Type B pancreatic cell (in vitro differentiated cells): ENCODE results near the gene SLC45A2. TPM values are rescaled to one million over a fixed set of nuclear protein-coding genes. Genes with fewer than 3 reads are reported as not detected.

ENCODE experiments used
- DNase-seq: peaks from one replicate; pipeline ENCODE4 v3.0.0; 2021; ENCODE audit warnings: mixed read lengths; ENCODE audit not compliant: unreplicated experiment; ENCODE audit errors: extremely low spot score
- H3K27ac Mint-ChIP-seq: 2 replicates; pipeline ENCODE4 v1.8.0; 2021; ENCODE audit warnings: mild to moderate bottlenecking, mixed read lengths
- H3K27me3 Mint-ChIP-seq: 2 replicates; pipeline ENCODE4 v1.8.0; 2021; ENCODE audit warnings: mixed read lengths
- H3K36me3 Mint-ChIP-seq: 2 replicates; pipeline ENCODE4 v1.8.0; 2021; ENCODE audit warnings: mixed read lengths
- H3K4me1 Mint-ChIP-seq: one replicate; pipeline ENCODE4 v1.8.0; 2021; ENCODE audit warnings: mixed read lengths; ENCODE audit not compliant: unreplicated experiment
- H3K4me3 Mint-ChIP-seq: 2 replicates; pipeline ENCODE4 v1.8.0; 2021; ENCODE audit warnings: mild to moderate bottlenecking, mixed read lengths
- H3K9me3 Mint-ChIP-seq: 2 replicates; pipeline ENCODE4 v1.8.0; 2021; ENCODE audit warnings: mixed read lengths
- total RNA-seq: library from RNA; stranded (reverse); gene quantifications from 2 replicates; pipeline ENCODE4 v1.2.1, GENCODE V29; 2021; ENCODE audit warnings: low replicate concordance
- TF ChIP-seq, protein P1 (sequence below): fragments of 200-600 bp; sonication (generic); conservative IDR thresholded peaks from 2 replicates; pipeline ENCODE4 v1.5.0; 2021; ENCODE audit warnings: antibody characterized with exemption, mild to moderate bottlenecking

The SLC45A2 gene
- total RNA-seq, 1 donor from 2014 or later, result 2.1 TPM

DNA sequence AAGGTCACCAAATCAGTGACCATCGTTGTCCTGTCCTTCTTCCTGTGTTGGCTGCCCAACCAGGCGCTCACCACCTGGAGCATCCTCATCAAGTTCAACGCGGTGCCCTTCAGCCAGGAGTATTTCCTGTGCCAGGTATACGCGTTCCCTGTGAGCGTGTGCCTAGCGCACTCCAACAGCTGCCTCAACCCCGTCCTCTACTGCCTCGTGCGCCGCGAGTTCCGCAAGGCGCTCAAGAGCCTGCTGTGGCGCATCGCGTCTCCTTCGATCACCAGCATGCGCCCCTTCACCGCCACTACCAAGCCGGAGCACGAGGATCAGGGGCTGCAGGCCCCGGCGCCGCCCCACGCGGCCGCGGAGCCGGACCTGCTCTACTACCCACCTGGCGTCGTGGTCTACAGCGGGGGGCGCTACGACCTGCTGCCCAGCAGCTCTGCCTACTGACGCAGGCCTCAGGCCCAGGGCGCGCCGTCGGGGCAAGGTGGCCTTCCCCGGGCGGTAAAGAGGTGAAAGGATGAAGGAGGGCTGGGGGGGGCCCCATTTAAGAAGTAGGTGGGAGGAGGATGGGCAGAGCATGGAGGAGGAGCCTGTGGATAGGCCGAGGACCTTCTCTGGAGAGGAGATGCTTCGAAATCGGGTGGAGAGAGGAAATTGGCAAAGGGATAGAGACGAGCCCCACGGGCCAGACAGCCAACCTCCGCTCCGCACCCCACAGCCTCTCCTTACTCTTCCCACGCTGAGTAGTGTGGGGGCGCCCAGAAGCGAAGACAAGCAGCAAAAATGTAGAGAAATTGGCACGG lies 46.6 kb downstream of the SLC45A2 start:
- H3K4me3 Mint-ChIP-seq, result no peak overlapping the region
- no peak overlapping the region for H3K27ac Mint-ChIP-seq
- H3K4me1 Mint-ChIP-seq, result peaks cover 5% of the 10 kb centered on the region
- no peaks in the 10 kb centered on the region for H3K9me3 Mint-ChIP-seq
- H3K27me3 Mint-ChIP-seq, result peaks cover 43% of the 10 kb centered on the region
- H3K36me3 Mint-ChIP-seq, result no peaks in the 10 kb centered on the region
- TF ChIP-seq, protein P1, sequence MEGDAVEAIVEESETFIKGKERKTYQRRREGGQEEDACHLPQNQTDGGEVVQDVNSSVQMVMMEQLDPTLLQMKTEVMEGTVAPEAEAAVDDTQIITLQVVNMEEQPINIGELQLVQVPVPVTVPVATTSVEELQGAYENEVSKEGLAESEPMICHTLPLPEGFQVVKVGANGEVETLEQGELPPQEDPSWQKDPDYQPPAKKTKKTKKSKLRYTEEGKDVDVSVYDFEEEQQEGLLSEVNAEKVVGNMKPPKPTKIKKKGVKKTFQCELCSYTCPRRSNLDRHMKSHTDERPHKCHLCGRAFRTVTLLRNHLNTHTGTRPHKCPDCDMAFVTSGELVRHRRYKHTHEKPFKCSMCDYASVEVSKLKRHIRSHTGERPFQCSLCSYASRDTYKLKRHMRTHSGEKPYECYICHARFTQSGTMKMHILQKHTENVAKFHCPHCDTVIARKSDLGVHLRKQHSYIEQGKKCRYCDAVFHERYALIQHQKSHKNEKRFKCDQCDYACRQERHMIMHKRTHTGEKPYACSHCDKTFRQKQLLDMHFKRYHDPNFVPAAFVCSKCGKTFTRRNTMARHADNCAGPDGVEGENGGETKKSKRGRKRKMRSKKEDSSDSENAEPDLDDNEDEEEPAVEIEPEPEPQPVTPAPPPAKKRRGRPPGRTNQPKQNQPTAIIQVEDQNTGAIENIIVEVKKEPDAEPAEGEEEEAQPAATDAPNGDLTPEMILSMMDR, result no peak
- no peak for DNase-seq

DNA sequence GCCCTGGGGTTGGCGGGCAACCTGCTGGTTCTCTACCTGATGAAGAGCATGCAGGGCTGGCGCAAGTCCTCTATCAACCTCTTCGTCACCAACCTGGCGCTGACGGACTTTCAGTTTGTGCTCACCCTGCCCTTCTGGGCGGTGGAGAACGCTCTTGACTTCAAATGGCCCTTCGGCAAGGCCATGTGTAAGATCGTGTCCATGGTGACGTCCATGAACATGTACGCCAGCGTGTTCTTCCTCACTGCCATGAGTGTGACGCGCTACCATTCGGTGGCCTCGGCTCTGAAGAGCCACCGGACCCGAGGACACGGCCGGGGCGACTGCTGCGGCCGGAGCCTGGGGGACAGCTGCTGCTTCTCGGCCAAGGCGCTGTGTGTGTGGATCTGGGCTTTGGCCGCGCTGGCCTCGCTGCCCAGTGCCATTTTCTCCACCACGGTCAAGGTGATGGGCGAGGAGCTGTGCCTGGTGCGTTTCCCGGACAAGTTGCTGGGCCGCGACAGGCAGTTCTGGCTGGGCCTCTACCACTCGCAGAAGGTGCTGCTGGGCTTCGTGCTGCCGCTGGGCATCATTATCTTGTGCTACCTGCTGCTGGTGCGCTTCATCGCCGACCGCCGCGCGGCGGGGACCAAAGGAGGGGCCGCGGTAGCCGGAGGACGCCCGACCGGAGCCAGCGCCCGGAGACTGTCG lies 47.3 kb downstream of the SLC45A2 start:
- Mint-ChIP-seq H3K4me1 (peaks cover 5% of the 10 kb centered on the region), H3K9me3 (no peaks in the 10 kb centered on the region), H3K4me3 (no peak overlapping the region), H3K27ac (no peak overlapping the region), H3K36me3 (no peaks in the 10 kb centered on the region), H3K27me3 (peaks cover 39% of the 10 kb centered on the region)
- TF ChIP-seq, protein P1, result no peak
- no peak for DNase-seq

DNA sequence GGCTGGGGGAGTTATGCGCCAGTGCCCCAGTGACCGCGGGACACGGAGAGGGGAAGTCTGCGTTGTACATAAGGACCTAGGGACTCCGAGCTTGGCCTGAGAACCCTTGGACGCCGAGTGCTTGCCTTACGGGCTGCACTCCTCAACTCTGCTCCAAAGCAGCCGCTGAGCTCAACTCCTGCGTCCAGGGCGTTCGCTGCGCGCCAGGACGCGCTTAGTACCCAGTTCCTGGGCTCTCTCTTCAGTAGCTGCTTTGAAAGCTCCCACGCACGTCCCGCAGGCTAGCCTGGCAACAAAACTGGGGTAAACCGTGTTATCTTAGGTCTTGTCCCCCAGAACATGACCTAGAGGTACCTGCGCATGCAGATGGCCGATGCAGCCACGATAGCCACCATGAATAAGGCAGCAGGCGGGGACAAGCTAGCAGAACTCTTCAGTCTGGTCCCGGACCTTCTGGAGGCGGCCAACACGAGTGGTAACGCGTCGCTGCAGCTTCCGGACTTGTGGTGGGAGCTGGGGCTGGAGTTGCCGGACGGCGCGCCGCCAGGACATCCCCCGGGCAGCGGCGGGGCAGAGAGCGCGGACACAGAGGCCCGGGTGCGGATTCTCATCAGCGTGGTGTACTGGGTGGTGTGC lies 48.0 kb downstream of the SLC45A2 start, which contains the start of gene RXFP3:
Gene RXFP3 (plus strand): TSS at position 6 of the 636 bp plus-strand sequence. CDS start 355 bp downstream, at position 361.
- Mint-ChIP-seq H3K9me3 (no peaks in the 10 kb centered on the region), H3K36me3 (no peaks in the 10 kb centered on the region), H3K27me3 (peaks cover 34% of the 10 kb centered on the region), H3K27ac (no peak within 1 kb of the TSS), H3K4me3 (peak within 1 kb of the TSS; percentile 86), H3K4me1 (peaks cover 5% of the 10 kb centered on the region)
- DNase-seq, result no peak
- TF ChIP-seq, protein P1, result no peak

DNA sequence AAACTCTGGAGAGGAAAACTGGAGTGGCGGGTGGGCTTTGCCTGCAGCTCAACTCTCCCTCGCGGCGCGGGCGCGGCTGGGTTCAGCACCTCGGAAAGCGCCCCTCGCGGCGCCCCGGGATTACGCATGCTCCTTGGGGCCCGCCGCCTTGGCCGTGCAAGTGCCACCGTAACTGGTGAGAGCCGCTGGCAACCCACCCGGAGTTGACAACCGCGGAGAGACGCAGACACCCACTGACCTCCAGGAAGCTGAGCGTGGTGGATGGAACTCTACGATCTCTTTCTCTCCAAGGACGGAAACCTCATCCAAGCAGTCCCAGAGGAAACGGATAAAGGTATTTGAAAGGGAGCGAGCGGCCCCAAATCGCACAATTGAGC lies 48.5 kb downstream of the SLC45A2 start:
- Mint-ChIP-seq H3K4me1 (peaks cover 5% of the 10 kb centered on the region), H3K27me3 (peaks cover 29% of the 10 kb centered on the region), H3K9me3 (no peaks in the 10 kb centered on the region), H3K4me3 (peak overlapping the region; percentile 86), H3K36me3 (no peaks in the 10 kb centered on the region), H3K27ac (no peak overlapping the region)
- DNase-seq, result peak; percentile 90
- TF ChIP-seq, protein P1, result peak; percentile 65

DNA sequence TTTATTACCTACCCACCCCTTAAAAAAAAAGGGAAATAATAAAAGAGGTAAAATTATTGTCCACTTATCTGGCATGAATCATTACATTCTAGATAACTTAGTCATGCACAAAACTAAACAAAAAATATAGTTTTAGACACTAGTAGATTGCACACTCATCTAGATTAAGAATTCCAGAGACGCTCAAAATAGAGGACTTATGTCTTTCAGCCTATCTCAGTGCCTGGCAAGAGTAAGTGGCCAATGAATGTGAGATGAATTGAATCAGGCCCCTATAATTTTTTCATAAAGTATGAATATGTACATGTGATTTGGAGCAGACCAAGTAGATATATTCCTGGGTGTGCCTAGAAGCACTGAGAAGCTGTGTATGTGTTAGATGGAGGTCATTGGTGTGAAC lies 50.3 kb downstream of the SLC45A2 start:
- no peak for DNase-seq
- Mint-ChIP-seq H3K36me3 (no peaks in the 10 kb centered on the region), H3K27me3 (peaks cover 22% of the 10 kb centered on the region), H3K9me3 (no peaks in the 10 kb centered on the region), H3K27ac (no peak overlapping the region), H3K4me3 (no peak overlapping the region), H3K4me1 (peaks cover 5% of the 10 kb centered on the region)
- TF ChIP-seq, protein P1, result no peak
